Stromal cell of bone marrow (primary cell): ENCODE data around the gene WNT16.

Source experiments
- DNase-seq: peaks from one replicate; pipeline ENCODE4 v3.0.0-alpha.2; 2012; ENCODE audit warnings: low read depth

The WNT16 gene

DNA sequence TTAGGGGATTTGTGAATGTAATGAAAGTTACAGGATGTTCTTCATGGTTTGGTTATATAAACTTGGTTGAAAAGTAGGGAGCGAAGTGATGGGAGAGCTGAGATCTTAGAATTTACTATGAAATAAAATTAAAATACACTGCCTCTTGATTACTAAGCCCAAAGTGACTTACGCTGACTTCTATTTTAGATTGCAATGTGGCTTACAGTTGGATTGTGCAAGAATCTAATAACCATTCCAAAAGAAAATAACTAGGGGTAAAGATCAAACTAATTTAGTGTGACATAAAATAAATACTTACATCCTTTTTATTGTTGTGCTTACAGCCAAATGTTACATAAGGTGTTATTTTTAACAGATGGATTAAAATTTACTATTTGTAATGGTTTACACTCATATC, 15.3 kb downstream of the WNT16 start:
- no peak for DNase-seq

DNA sequence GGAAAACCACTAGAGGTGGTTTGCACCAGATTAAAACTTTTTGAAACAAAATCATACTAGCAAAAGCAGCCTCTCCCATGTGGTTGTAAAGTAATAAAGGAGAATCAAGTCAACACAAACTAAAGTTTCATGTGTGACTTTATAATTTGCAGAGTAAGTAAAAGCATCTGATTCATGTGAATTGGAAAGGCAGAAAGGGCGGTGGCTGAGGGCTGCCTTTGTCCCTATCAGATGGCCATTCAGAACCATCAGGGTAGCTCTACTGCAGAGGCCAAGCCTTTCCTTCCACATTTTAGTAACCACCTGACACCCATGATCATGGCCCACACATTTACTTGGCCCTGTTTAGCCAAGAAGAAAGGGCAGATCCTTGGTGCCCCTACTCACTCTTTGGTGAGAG, 15.7 kb downstream of the WNT16 start:
- no peak for DNase-seq

DNA sequence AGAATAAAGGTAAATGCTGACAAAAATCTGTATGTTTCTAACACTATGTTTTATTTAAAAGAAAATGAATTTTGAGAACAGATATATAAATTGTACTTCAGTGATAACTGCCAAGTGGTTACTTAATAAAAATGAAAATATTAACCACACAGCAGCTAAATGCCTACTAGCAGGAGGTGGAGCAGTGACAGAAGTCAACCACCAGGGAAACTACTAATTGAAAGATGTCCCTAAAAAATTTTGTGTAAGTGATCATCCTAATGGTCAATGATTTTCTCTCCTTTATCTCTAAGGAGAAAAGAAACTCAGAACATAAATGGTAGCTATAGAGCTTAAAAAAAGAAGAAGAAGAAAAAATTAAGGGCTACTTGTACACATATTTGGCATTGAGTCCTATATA, 22.9 kb downstream of the WNT16 start:
- no peak for DNase-seq

DNA sequence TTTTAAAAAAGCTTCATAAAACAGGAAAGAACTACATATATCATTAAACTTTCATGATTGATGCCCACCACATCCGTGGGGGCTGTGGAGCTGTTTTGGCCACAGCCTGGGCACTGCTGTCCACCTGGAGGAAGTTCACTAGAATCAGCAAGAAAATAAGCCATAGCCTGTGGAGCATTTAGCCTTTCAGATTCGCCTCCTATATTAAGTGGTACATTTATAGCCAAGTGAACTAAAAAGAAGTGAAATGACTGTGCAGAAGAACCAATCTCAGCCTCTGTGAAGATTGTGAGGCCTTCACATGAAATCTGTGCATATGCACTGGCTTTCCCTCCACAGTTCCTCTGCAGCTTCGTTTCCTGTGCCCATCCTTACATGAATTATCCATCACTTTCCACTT, 23.5 kb downstream of the WNT16 start:
- DNase-seq: no peak

DNA sequence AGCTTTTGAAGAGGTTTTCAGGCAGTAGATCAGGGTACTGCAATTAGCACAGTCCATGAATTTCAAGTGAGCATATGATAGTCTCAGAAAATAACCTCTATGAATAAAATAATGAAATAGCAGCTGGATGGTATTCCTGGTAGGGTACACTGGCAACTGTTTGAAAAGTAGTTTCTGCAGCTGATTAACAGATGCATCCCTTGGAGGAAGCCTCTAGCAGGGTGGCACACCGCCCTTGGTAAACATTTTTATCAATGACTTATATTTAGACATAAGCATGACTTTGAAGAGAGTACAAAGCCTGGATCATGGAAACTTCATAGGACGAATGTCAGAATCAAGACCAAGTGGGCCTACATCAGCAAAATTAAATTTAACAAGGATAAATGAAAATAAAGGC, 26.8 kb downstream of the WNT16 start:
- DNase-seq: no peak

DNA sequence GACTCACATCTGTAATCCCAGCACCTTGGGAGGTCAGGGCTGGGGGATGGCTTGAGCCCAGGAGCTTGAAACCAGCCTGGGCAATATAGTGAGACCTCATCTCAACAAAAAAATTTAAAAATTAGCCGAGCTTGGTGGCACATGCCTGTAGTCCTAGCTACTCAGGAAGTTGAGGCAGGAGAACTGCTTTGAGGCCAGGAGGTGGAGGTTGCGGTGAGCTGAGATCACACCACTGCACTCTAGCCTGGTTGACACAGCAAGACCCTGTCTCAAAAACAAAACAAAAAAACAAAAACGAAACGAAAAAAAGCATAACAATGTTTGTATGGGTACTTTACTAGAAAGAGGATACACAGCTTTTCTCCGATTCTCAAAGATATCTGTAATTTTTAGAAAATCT, 31.8 kb downstream of the WNT16 start:
- no peak for DNase-seq

DNA sequence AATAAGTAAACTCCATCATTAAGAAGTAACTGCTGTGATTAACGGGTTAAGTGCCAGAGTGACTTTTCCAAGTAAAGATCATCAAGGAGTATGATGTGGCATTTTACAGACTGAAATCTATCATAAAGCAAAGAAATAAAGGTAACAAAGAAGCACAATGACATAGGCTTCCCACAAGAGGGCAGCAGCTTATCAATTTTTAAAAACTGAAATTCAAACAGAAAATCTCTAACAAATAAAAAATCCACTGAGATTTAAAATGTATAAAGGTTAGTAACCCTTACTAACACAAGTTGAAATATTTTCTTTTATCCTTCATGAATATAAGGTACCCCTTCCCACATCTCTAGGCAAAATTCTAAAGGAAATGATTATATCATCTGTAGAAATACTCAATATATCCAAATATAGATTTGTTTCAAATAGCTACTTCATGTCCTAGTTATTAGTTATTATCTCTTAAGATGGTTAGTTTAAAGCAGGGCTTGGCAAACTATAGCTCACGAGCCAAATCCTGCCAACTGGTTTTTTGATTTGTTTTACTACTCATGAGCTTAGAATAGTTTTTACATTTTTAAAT, 38.1 kb downstream of the WNT16 start:
- peak; percentile 20 for DNase-seq

DNA sequence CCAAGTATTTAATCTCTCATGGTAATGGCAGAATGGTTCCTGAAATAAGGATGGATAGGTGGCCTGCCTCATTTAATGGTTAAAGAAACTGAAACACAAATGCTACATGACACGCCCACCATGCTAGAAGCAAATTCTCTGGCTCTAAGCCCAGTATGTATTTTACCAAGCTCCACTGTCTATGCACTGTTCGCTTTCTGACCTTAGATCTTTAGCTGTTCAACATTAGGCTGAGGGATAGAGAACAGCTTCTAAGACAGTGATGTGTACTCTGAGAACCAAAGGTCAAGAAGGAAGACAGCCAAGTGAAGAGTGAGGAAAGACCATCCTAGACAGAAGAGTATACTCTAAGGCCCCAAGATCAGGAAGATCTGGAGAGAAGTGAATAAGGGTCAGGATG, 40.7 kb downstream of the WNT16 start:
- no peak for DNase-seq

DNA sequence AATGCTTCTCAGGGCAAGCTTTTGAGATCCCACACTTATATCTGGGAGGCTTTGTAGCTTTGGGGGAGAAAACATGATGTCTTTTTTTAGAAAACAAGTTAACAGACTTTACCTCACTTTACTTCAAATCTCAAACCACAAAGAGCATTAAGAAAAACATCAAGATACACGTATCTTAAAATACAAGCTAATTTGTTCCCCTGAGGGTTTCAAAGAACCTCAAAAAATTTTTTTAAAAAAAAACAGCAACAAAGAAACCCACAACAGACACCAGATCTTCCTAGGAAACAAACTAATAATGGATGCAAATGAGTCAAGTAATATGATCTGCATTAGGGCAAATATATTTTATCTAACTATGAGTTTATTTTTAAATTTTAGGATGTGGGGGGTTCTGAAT, 42.6 kb downstream of the WNT16 start:
- DNase-seq: no peak

DNA sequence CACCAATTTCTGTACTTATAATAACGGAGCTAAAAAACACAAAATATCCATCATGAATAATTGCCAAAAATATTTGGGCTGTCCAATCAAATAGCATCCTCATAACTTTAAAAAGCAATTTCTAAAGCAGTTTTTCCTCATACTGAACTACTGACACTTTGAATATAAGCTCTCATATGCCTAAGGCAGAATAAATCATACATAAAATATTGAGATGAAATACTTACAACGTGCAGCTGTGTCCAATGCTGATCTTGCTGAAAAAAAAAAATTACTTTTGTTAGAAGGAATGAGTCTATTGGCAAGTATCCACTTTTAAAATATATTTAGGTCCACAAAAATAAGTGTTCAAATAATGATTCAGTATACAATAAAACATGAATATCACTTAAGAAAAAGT, 43.1 kb downstream of the WNT16 start:
- no peak for DNase-seq

DNA sequence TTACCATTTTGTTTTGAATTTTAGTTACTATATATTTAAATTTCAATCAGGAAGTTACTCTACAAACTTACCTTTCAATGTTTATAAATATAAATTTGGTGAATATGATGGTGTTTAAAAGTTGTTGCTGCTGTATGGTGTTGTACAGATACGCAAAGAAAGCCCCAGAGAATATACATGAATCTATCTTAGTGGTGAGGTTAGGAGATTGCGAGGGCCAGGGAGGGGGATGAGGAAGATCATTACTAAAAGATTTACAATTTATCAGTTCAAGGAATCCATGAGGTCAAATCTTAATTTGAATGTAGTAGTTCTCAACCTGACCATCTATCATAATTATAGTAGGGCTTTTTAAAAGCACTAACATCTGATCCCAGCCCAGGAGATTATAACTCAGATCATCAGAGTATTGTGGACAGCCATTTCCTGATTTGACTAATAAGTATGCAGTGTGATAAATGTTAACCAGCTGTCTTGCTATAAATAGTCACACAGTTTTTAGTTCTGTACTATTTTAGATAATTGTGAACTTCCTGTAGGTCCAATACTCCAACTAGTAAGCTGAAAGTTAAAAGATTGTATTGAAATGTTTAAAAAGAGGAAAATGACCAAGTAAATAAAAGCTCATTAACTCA, 43.7 kb downstream of the WNT16 start:
- DNase-seq: no peak

DNA sequence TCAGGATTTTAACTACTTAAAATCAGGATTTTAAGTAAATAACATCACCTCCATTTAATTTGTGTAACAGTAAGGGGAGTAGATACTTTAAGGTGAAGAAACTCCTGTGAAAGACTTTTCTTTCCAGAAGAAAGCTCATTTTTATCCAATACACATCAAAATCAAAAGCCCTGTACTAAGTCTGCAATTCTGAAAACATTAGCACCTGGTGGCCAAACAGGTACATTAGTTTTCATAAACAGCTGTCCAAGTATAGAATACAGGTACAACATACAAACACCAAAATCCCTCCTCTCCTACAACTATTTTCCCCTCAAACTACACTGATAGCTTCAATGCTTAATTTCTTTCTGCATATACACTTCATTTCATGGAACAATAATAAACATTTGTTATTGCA, 44.4 kb downstream of the WNT16 start:
- no peak for DNase-seq

DNA sequence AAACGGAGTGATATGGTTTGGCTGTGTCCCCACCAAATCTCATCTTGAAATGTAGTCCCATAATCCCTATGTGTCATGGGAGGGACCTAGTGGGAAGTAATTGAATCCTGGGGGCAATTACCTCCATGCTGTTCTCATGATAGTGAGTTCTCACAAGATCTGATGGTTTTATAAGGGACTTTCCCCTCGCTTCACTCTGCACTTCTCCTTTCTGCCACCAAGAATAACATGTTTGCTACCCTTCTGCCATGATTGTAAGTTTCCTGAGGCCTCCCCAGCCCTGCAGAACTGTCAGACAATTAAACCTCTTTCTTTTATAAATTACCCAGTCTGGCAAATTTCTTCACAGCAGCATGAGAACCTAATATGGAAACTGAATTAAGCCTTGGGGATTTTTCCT, 48.2 kb downstream of the WNT16 start:
- DNase-seq: no peak

DNA sequence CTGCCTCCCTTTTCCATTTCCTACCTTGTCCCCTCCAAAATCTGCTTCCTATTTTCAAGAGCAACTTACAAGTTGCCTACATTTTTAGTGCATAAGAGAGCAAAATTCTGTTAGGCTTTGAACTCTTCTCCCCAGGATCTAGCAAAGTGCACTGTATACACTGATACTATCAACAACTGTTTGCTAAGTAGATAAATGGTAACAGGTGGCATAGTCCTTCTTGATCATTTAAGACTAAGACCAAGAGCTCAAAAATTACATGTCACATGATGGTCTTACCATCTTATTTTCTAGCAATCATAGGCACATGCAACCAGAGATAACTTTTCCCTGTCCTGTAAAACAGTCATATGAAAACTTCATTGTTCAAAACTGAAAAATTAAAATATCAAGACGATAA, 51.1 kb downstream of the WNT16 start:
- no peak for DNase-seq

DNA sequence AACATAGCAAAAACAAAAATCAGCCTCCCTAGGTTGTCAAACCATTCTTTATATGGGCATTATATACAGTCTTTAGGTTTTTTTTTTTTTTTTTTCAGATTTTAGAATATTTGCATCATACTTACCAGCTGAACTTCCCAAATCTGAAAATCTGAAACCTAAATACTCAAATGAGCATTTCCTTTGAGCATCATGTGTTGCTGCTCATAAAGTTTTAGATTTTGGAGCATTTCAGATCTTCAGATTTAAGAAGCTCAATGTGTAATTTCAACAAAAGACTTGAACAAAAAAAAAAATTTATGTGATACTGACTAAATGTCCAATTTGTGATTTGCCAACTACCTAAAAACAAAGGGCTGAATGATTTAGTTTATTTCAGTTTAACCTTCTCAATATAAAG, 53.7 kb downstream of the WNT16 start:
- no peak for DNase-seq

DNA sequence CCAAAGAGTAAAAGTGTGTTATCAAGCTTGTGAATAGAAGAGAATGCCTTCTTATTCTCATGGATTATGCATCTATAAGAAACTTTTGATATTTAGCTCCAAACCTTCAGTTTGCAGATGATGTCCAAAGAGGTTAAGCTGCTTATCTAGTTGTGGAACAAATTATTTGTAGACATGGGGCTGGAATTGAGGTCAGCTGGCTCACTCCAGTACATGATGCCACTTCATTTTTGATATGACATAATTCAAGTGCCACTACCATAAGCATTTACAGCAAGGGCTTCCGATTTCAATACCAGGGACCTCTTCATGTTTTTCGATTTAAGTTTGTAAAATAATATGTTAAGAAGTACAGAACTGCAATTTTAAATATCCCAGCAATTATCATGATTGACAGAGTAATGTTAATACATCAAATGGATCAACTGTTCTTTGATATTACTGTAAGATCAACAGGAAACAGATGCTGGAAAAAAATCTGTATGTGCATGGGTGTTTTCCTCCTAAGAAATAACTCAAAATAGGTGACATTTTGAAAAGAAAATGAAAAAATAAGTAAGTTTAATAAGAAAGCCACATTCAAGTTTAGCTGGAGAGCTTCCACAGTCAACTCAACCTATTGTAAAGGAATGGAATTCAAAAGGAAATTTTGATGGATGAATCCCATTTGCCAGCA, 54.6 kb downstream of the WNT16 start:
- DNase-seq: no peak

DNA sequence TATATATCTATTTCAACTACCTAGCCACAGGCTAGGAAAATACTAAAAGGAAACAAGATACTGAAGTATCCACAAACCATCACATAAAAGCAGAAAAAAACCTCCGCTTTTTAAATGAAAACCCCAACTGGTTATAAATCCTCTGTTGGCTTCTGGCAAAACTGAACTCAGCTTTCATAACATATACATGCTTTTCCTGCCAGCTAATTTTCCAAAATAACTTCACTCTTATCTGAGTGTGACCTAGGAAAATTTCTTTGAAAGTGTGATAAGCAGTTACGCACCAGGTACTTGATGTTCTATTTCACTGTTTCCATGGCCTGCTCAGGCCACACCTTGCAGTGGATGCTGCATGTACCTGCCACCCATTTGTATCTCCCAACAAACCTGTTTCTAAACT, 55.5 kb downstream of the WNT16 start:
- DNase-seq: no peak

DNA sequence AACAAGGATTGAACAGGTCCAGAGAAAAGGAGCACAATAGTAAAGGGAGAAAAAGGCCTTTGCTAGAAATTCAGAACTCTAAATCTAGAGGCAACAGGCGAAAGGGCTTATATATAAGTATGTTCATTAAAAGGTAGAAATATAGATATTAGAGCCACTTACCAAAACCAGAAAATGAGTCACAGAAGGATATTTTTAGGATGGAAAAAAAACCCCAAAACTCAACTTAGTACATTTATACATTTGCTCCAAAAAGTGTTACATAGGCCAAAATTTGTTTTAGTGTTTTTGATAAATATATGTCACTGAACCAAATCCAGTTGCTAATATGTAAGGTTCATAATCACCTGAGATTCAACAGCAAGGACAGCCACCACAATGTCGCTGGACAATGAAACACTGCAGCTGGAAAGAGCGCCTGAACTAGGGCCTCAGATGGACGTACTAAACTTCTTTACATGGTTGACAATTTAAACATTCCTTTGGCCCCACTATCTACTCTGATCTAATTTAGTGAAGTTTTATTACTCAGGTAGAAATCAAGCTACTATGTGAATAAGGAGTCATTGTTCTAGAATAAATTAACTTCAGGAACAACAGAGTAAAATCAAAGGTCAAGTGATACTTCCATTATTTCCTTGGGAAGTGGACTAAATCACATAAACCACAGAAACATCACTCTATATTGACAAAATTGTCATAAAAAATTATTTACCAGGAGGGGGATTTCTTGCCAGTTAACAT, 56.4 kb downstream of the WNT16 start:
- DNase-seq: no peak

DNA sequence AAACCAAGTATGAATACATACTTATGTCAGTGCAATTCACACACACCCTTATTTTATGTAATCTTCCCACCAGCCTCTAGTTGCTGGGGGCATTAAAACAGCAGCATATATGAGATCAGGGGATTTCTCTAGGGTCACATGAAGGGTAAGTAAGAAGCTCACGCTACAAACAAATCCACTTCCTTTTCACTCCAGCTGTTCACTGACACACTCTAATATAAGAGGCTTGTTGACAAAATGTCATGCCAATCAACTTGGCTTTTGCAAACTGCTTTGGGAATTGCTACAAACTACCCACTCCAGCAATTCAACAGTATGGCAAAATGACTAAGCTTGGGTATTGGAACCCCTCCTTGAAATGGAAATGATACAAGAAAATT, 57.0 kb downstream of the WNT16 start:
- DNase-seq: no peak

DNA sequence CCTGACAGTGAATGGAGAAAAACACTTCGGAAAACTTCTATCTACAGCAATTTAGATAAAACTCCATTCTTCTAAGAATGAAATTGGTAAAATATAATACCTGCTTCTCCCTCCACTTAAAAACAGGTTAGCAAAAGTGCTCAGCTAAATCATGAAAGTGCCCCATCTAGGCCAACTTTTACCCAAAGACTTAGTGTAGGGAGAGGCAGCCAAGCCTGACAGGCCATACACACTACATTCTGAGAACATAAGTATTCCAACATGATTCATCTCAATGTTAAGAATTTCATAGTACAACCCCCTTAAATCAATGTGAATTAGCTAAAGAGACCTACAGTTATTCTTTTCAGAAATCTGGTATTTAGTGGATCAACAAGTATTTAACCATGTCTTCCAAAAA, 60.1 kb downstream of the WNT16 start:
- DNase-seq: no peak

DNA sequence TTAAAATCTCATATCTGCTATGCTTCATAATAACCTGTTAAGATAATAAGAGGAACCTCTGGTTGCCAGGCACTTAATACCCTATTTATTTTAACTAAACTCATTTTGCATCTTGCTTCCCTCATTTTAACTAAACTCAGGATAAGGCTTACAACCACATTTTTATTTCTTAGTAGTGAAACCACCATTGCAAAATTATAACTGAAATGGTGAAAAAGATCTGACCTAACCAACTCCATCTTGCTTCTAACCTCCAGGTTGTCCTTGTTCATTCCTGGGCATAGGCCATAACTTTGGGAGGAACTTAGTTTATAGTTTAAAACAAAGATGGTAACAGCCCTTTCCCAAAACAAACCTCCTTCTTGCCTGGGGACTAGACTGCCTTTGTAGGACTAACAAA, 61.3 kb downstream of the WNT16 start:
- DNase-seq: no peak

DNA sequence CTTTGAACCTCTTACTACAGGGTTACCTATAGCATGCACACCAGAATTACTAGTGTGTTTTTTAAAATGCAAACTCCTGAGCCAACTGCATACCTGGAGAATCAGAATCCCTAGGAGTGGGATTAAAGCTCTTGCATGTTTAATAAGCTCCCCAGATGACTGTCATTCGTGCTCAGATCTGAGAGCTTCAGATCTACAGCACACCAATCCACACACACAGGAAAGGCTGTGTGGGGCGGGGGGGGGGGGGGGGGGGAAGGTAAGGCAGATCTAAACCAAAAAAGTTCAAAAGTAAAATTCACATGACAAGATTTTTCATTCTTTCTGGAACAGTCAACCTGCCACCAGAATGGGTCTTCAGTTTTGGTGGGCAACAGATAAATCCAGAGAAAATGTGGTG, 61.8 kb downstream of the WNT16 start:
- no peak for DNase-seq
